HG03280 (cell line): ENCODE measurements around the gene PHOX2B.
"Not testable (repeated sequence)": the region's sequence is repeated elsewhere in the genome, so short reads cannot be mapped to it uniquely, and the experiment has no call there.

Experiments
- ATAC-seq: cut with Tn5 transposase; IDR thresholded peaks from one replicate; pipeline ENCODE4 v1.9.1; 2021; ENCODE audit warnings: mild to moderate bottlenecking, moderate library complexity; ENCODE audit not compliant: unreplicated experiment

Gene PHOX2B

GRCh38 chr4:41713768-41714167 is 34.8 kb downstream of the PHOX2B start:
- no peak for ATAC-seq

- no peak for ATAC-seq
Observed at GRCh38 chr4:41712425-41712824, 36.1 kb downstream of the PHOX2B start.

DNA sequence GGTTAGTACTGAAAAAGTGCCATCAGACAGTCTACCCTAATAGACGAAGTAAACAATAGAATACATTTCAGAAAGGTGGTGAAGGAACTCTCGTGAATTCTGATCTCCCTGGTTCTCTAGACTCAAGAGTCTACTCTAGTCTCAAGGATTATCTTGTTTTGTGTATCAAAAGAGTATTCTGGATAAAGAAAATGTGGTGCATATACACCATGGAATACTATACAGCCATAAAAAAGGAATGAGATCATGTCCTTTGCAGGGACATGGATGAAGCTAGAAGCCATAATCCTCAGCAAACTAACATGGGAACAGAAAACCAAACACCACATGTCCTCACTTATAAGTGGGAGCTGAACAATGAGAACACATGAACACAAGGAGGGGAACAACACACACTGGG is 36.9 kb downstream of the PHOX2B start:
- ATAC-seq = not testable (repeated sequence)

DNA sequence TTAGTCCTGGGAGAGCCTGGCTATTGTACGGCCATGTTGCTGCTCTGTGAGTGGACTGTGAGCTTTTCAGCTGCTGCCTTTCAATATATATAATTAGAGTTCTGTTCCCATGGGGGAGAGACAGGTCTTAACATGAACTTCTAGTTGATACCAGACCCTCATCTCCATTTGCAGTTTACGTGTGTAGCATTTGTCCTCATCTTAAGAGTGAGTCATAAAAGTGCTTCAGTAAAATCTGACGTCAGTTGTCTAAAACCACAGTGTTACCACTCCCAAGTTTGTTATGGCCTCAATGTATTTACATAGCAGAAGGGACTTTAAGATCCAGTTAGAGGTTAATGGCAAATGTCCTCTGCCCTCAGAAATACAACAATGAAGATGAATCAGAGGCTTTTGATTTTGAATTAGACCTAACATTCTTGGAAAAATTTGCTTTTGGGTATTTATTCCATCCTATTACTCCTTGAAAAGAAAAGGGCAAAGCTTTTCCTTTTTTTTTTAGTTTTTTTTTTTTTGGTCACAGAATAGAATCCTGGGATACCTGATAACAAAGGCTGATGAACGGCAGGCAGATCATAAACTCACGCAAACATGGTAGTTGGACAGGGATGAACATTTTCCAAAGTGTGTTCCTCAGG is 38.6 kb downstream of the PHOX2B start:
- ATAC-seq = no peak

GRCh38 chr4:41703785-41704184 is 44.7 kb downstream of the PHOX2B start:
- ATAC-seq = no peak

DNA sequence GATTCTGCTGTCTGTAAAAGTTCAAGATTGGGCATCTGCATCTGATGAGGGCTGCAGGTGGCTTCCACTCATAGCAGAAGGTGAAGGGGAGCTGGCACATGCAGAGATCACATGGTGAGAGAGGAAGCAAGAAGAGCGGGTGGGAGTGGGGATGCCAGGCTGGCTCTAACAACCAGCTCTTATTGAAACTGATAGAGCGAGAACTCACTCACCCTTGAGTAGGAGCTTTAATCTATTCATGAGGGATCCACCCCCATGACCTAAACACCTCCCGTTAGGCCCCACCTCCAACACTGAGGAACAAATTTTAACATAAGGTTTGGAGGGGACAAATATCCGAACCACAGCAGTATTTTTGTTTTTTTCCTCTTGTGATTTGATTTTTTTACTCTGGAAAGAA is 45.8 kb downstream of the PHOX2B start:
- no peak for ATAC-seq

- ATAC-seq = no peak
Observed at GRCh38 chr4:41701983-41702382, 46.5 kb downstream of the PHOX2B start.

GRCh38 chr4:41696763-41697162 is 51.8 kb downstream of the PHOX2B start:
- no peak for ATAC-seq

- no peak for ATAC-seq
Observed at GRCh38 chr4:41696131-41696530, 52.4 kb downstream of the PHOX2B start.
